Ishikawa (cell line): Measurements from ENCODE around the gene TAB3.

Experiments used
- EGR1 ChIP-seq: IDR thresholded peaks from 2 replicates; pipeline ENCODE4 v1.6.1; 2012
- FOXM1 ChIP-seq: IDR thresholded peaks from 2 replicates; pipeline ENCODE4 v1.6.1; 2012; ENCODE audit warnings: low read depth, borderline replicate concordance
- NFIC ChIP-seq: IDR thresholded peaks from 2 replicates; pipeline ENCODE4 v1.6.1; 2012
- TEAD4 ChIP-seq: IDR thresholded peaks from 2 replicates; pipeline ENCODE4 v1.6.1; 2012
- YY1 ChIP-seq: IDR thresholded peaks from 2 replicates; pipeline ENCODE4 v1.6.1; 2012; ENCODE audit warnings: low read depth

GRCh38 chrX:30864383-30864785 lies 24.7 kb downstream of the TAB3 start:
- TF ChIP-seq TEAD4 = no peak
- TF ChIP-seq EGR1 = no peak
- TF ChIP-seq FOXM1 = no peak
- TF ChIP-seq NFIC = no peak
- TF ChIP-seq YY1 = no peak
